ENCODE measurements around the gene UBQLN3. TPM values are rescaled to one million over a fixed set of nuclear protein-coding genes. Genes with fewer than 3 reads are reported as not detected.

Gene UBQLN3
- total and polyA plus RNA-seq, 10 donors: 0.29 to 3.7 (median 0.52) TPM; not detected in 3

- TF ChIP-seq CTCF (IDR thresholded peaks at IDR 0.05 in 8 of 11, conservative IDR thresholded peaks at IDR 0.05 in 3 of 11): no peak
- TF ChIP-seq POLR2AphosphoS5 (IDR thresholded peaks at IDR 0.05): no peak
- TF ChIP-seq POLR2A (IDR thresholded peaks at IDR 0.05): no peak
- intact Hi-C loops (cut with DNase I; ENCODE audit: low total_unique reads): no loop called here
These were observed 11.8 kb upstream of the UBQLN3 start for GRCh38 chr11:5521540-5521939.

GRCh38 chr11:5516599-5516998, 6.8 kb upstream of the UBQLN3 start, which contains the start of gene UBQLNL:
TSS of gene UBQLNL (minus strand) at chr11:5516699. CDS start at chr11:5516441, 258 bp downstream.
- DNase-seq: no peak
- WGBS, 5 donors: 81 to 95% (median 89%) methylated on average over 2 of the region's 2 CpGs
- intact Hi-C loops (cut with DNase I; ENCODE audit: low total_unique reads): no loop called here

More at GRCh38 chr11:5521540-5521939, 11.8 kb upstream of the UBQLN3 start:
- 93 to 97% (median 96%) methylated on average over 4 of the region's 4 CpGs for WGBS, 5 donors
- no peaks in the 10 kb centered on the region for H3K27me3 ChIP-seq (replicated peaks in 1 of 7)
- no peak overlapping the region for H3K4me3 ChIP-seq
- no peaks in the 10 kb centered on the region for H3K4me1 ChIP-seq
- H3K9me3 ChIP-seq: no peaks in the 10 kb centered on the region
- H3K36me3 ChIP-seq: no peaks in the 10 kb centered on the region
- no peak for DNase-seq
- H3K27ac ChIP-seq: no peak overlapping the region

DNA sequence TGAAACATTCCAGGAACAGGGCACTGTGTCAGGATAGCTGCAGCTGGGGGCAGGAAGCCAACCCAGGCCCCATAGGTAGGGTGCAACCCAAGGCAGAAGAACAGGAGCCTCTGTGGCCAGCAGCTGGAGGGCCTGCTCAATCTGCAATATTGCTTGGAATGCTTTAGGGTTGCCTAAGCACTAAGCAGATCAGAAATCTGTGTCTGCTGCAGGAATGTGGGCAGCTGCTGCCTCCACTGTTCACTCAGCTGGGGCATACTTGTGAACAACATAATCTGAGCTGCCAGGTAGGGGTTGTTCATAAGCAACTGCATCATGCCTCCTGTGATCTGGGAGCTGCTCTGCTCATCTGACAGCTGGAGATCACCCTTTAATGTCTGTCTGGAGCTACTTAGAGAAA, 5.1 kb upstream of the UBQLN3 start:
- Histone ChIP-seq H3K27ac (no peak overlapping the region), H3K36me3 (no peaks in the 10 kb centered on the region), H3K27me3 (replicated peaks in 1 of 7) (no peaks in the 10 kb centered on the region), H3K9me3 (no peaks in the 10 kb centered on the region), H3K4me3 (no peak overlapping the region), H3K4me1 (no peaks in the 10 kb centered on the region)
- TF ChIP-seq POLR2AphosphoS5 (IDR thresholded peaks at IDR 0.05): no peak
- no peak for TF ChIP-seq POLR2A (IDR thresholded peaks at IDR 0.05)
- no peak for TF ChIP-seq CTCF (IDR thresholded peaks at IDR 0.05 in 8 of 11, conservative IDR thresholded peaks at IDR 0.05 in 3 of 11)
- intact Hi-C loops (cut with DNase I; ENCODE audit: low total_unique reads): no loop called here
- DNase-seq: no peak

More at GRCh38 chr11:5516599-5516998, 6.8 kb upstream of the UBQLN3 start, which contains the start of gene UBQLNL:
- H3K9me3 ChIP-seq: no peaks in the 10 kb centered on the region
- no peak within 1 kb of the TSS for H3K27ac ChIP-seq
- H3K36me3 ChIP-seq: no peaks in the 10 kb centered on the region
- no peaks in the 10 kb centered on the region for H3K4me1 ChIP-seq
- TF ChIP-seq POLR2AphosphoS5 (IDR thresholded peaks at IDR 0.05): no peak
- no peak for TF ChIP-seq CTCF (IDR thresholded peaks at IDR 0.05 in 8 of 11, conservative IDR thresholded peaks at IDR 0.05 in 3 of 11)
- no peak for TF ChIP-seq POLR2A (IDR thresholded peaks at IDR 0.05)
- H3K27me3 ChIP-seq (replicated peaks in 1 of 7): no peaks in the 10 kb centered on the region
- H3K4me3 ChIP-seq: no peak within 1 kb of the TSS

DNA sequence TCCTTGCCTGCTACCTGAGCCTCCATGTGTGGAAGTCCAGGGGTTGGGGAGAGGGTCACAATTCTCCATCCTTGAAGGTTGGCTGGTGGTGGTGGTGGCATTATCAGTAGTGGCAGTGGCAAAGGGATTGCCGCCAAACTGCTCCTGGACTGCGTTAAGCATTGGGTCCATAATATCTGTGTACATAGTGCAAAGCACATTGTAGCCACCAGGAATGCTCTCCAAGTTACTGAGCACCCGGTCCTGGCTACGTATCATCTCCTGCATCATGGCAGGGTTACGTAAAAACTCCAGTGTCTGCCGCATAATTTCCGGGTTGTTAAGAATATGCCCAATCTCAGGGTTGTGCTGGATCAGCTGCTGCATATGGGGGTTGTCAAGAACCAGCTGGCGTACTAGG, 1.2 kb downstream of the UBQLN3 start:
- intact Hi-C loops (cut with DNase I; ENCODE audit: low total_unique reads): no loop called here

More for the DNA sequence above, 1.2 kb downstream of the UBQLN3 start:
- DNase-seq: no peak
- H3K27ac ChIP-seq: no peak overlapping the region
- no peaks in the 10 kb centered on the region for H3K4me1 ChIP-seq
- no peaks in the 10 kb centered on the region for H3K9me3 ChIP-seq
- 92 to 98% (median 96%) methylated on average over 8 of the region's 8 CpGs for WGBS, 5 donors
- TF ChIP-seq POLR2AphosphoS5 (IDR thresholded peaks at IDR 0.05) (no peak), CTCF (IDR thresholded peaks at IDR 0.05 in 8 of 11, conservative IDR thresholded peaks at IDR 0.05 in 3 of 11) (no peak), POLR2A (IDR thresholded peaks at IDR 0.05) (no peak)
- H3K4me3 ChIP-seq: no peak overlapping the region
- H3K27me3 ChIP-seq (replicated peaks in 1 of 7): peaks cover 0 to 7% (median 0%) of the 10 kb centered on the region in 7 donors
- no peaks in the 10 kb centered on the region for H3K36me3 ChIP-seq
